Inferior parietal cortex (tissue), 1 donor: ENCODE measurements around the gene RADIL.

Experiments used
- DNase-seq: peaks from one replicate; pipeline ENCODE4 v3.0.0-alpha.2; 2016; ENCODE audit errors: extremely low spot score

The RADIL gene

DNA sequence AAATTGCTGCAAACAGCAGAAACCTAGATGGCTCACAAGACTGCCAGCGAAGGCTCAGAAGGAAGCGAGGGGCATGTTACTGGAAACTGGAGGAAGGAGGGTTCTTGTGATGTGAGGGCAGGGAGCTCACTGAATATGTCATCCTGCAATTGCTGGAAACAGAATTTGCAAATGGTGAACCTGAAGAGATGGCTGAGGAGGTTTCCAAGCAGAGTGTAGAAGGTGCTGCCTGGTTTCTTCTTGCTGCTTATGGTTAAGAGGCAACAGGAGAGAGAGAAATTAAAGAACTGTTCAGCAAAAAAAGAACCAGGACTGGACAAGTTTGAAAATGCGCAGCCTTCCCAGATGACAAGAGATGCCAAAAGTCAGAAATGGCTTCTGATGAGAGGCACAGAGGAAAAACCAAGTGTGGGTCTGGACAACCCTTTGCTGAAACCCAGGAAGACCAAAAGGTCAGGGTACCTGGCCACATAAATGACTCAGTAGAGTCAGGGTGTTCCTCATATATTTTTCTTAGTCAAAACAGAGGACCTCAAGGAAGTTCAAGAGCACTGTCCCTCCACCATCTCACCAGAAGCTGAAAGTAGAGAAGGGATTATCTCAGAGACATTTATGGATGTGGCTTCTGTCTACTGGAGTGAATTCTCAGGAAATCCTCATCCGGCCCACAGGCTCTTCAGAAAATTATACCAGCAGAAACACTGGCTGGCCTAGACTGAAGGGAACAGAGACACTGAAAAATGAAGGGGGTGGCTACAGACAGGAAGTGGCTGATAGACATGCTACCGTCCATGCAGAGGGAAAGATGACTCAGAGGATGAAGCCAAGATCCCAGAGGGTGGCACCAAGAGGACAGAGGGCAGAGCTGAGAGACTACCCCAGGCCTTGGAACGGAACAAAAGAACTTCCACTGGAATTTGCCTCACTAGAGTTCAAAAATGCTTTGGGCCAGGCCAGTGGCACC, 31.8 kb downstream of the RADIL start:
- no peak for DNase-seq

DNA sequence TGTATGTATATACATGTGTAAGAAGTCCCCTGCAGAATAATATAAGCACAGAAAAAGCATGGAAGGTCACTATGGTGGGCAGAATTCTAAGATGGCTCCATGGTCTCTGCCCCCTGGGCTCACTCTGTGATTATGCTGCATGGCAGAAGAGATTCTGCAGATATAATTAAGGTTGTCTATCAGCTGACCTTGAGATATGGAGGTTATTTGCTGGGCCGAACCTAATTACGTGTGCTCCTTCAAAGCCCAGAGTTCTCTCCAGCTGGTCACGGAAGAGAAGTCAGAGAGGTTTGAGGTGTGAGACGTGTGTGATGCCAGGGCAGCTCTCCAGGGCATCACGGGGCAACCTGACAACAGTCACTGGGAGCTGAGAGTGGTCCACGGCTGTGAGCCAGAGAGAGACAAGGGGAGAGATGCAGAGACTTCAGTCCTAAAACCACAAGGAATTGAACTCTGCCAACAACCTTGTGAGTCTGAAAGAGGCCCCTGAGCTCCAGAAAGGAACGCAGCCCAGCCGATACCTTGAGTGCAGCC, 33.2 kb downstream of the RADIL start:
- no peak for DNase-seq

DNA sequence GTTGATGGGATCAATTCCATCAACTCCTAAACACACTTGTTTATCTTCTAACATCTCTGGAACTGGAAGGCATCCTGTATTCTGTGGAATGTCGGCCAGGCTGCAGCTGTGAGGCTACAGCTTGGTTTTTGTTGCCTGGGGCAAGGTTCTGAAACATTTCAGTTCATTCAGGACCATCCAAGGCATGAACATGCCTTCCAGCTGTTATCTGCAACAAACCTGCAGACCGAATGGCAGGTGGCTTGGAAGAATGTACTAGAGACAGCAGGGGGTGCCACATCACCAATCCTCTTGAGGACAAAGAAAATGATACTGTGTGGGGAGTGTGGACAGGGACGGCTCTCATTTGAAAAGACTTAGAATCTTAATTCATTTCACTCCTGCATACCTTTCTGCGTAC, 34.1 kb downstream of the RADIL start:
- DNase-seq, result peak; percentile 64

DNA sequence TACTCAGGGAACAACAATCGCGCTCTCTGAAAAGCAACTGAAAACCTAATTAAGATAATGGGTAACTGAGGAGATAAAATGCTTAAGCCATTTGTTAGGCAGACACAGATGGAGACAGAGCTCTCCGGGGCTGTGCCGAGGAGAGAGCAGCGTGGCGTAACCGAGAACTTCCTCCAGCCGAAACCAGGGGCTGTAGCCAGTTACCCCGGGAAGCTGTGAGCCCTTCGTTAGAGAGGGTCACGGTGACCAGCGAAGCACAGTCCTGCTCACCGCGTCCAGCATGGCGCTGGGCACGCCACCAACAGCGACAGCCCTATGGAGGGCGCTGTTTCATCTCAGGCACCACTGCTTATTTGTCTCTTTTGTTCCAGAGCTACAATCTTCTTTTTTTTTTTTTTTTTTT, 37.8 kb downstream of the RADIL start:
- peak; percentile 53 for DNase-seq

DNA sequence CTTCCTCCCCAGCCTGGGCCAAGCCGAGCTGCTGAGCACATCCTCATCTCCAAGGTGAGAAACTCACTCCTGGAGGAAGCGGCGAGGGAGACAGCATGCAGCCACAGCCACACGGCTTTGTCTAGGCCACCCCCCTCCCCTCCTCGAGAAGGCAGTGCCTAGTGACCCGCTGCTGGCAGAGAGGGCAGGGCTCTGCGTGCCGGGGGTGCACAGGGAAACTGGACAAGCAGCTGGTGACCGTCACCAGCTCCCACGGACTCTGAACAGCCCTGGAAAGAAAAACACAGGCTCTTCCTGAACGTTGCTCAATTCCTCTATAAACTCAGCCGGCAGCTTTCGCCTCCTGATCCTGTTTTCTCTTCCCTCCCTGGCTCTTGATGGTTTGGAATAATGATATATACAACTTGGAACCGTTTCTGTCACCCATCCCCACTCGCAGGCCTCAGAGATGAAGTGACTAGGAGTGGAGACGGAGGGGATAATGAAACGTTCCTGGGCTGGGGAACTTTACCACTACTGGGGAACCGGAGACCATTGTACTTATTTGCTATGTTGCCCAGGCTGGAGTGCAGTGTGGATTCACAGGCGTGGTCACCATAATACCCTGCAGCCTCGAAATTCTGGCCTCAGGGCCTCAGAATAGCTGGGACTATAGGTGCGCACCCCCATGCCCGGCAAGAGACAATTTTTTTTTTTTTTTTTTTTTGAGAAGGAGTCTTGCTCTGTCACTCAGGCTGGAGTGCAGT, 41.0 kb downstream of the RADIL start:
- DNase-seq, result no peak

DNA sequence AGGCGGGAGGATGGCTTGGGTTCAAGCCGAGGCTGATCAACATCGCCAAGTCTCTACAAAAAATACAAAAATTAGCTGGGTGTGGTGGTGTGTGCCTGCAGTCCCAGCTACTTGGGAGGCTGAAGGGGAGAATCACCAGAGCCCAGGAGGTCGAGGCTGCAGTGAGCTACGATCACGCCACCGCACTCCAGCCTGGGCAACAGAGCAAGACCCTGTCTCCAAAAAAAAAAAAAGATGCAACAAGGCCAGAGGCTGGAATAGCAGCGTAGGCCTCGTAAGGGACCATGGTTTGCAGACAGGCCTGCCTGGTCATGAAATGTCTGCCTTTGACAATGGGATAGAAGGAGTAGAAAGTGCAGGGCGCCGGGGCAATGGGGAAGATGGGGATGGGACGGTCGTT, 41.7 kb downstream of the RADIL start:
- DNase-seq, result no peak

DNA sequence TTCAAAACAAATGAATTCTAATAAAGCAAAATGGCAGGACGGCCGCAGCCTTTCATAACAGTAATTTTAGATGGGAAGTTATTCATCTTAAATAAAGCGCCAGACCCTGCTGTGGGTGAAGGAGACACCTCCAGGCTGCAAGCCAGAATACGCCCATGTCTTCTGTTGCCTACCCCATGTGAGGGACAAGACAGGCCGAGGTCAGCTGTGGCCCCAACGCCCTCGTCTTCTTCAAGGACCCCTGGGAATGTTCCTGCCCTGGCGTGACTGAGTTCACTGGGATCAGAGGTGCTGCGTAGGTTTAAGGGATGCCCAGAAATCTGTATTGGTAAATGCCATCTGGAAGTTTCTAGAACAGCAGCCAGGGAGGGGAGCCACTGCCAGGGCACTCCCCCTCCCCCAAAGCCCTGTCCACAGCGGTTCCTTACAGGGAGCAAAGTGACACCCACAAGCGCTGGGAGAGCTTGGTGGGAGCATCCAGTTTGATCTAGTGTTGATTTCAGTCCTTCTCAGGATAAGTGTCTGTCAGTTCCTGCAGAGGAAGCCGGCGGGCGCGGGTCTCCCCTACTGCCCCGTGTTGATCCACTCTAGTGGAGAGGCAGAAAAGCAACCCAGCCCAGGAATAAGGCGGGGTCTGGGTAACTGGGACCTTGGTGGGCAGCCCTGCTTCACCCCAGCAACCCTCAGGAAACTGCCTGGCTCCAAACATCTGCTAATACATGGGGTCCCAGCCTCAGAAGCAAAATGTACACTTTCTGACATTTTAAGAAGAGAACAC, 42.3 kb downstream of the RADIL start:
- DNase-seq, result no peak

DNA sequence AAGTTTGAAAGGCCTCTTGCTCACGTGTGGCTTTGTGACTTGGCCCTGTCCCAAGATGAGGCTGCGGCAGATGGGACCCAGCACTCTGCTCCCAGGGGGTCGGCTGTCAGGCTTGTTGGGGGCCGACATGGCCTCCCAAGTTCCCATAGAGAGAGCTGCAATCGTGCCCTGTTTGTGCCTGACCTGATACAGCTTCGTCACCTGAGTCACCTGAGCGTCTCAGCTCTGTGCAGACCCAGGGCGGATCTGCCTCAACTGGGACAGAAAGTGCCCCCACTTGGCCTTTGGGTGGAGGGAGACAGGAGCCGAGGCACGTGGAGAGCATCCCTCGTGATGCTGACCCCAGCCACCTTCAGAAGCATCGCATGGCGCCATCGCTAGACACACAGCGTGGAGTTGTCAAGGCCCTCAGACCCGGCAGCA, 43.4 kb downstream of the RADIL start:
- no peak for DNase-seq

DNA sequence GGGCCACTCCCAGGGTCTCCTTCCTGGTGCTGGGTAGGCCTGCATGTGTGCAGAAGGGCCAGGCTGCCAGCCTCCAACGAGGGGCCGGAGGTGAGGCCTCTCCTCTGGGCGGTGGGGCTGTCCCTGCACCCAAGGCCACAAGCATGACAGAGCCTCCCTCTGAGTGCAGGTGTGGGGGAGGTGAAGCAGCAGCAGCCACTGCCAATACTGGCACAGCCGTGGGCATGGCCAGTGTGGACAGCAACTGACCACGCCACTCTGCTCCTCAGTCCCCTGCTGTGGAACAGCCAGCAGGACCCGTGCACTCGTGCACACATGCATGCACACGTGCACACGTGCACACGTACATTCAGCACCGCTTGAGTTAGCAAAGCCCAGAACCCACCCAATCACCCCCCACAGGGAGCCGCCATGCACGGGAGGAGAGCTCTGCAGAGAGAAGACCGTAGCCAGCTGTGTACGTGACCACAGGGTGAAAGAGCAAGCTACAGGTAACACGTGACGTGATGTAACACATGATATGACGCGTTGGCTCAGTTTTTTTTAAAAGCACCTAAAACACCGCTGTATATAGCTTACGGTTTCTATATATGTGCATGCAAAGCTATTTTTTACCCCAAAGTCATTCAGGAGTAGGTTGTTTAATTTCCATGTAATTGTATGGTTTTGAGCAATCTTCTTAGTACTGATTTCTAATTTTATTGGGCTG, 44.7 kb downstream of the RADIL start:
- DNase-seq, result no peak

DNA sequence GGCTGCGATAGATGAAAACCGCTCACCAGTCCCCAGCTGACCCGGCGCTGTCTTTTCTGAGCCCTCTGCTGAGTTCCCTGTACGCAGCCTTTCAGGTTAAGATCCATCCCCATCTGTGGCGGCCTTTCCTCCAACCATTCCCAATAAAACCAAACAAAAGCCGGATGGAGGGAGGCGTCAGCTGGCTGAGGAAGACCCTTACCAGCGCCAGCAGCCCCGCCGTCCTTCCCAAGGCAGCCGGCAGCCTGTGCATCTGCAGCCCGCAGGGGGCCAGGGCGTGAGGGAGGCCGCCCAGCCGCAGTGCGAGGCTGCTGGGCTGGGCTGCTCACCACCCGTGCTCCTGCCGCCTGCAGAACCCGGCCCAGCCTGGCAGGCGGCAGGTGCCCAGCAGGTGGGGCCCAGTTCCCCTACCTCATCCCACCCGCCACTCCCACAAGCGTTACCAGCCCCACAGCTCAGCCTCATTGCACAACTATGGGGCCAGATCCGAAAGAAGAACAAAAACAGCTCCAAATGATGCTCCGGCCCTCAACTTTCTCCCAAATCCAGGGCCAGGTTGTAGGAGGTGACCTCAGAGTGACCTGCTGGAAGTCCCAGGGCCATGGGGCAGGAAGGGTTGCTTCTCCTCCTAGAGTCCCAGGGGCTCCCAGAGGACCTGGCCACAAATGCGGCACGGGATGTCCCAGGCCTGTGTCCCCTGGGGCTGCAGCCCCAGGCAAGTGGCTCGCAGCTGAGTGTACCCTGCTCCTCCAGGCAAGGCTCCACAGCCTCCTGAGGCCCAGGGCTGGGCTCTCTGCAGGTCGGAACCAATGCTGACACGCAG, 45.5 kb downstream of the RADIL start:
- DNase-seq, result no peak

DNA sequence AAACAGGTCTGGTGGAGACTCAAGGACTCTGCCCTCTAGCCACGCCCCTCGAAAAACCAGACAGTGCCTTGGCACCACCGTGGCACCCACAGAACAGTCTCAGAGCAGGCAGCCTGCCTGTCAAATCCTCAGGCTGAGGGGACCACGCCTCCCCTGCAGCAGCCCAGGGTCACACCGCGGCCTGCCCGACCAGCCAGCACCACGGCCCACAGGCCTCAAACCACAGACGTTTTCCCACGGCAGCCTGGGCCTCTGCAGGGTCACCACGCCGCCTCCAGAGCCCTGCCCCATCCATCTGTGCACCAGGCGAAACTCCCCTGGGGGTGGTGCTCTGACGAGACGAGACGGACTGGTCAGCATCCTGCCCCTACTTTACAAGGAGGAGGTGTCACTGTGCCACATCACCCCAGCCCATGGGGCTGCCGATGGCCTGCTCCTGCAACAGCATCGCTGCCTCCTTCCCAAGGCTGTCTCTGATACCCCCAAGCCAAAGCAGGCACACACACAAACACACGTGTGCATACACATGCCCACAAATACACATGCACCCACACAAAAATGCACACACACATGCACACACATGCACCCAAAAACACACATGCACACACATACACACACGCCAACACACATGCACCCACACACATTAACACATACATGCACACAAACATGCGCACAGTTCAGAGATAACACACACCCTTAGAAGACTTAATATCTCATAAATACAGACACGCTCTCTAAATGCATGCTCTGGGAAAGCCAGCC, 46.3 kb downstream of the RADIL start:
- DNase-seq, result no peak

DNA sequence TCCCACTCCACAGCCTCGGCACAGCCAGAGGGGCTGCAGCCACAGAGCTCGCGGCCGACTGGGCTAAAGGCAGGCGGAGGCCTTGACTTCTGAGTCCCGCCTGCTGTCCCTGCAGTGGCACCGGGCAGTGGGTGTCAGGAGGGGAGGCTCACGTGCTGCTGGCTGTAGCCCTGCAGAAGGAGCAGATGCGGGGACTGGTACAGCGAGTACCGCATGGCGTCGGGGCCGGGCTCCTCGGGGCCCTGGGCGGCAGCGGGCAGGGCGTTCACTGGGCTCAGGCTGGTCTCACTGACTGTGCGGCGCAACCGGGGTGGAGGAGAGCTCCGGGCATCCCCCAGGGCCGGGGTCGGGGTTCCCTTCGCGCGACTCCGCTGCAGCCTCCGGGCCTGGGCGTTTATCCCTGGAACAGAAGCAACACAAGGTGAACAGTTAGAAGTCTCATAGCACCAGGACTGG, 47.3 kb downstream of the RADIL start:
- no peak for DNase-seq

DNA sequence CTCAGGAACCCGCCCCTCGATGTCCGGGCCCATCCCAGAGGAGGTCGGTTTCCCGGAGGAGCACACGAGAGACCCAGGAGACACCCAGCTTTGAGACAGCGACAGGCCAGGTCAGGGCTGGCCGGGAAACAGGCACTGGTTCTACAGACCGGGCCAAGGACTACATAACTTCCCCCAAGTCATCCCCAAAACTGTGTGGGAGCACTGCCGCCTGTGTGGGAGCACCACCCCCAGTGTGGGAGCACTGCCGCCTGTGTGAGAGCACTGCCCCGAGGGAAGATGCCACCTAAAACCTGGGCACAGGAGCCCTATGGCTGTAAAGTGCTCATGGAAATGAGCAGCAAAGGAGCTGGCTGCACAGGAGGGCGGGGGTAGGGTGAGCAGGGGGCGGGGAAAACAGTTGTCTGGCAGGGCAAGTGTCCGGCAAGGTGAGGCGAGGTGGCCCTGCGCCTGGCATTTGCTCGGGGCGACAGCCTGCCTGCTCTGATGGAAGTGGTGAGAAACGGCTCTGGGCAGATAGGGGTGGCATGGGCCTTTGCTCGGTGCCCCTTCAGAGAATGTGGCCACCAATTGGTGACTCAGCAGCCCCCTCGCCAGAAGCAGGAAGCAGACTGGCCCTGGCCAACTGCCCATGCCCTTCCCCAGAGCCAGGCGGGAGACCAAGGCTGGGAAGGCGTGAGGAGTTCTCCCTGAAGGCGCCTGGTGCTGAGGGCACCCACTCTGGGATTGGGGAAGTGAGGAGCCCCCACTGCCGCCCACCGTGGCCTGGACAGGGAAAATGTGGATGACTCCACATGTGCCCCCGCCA, 47.9 kb downstream of the RADIL start:
- DNase-seq, result no peak

DNA sequence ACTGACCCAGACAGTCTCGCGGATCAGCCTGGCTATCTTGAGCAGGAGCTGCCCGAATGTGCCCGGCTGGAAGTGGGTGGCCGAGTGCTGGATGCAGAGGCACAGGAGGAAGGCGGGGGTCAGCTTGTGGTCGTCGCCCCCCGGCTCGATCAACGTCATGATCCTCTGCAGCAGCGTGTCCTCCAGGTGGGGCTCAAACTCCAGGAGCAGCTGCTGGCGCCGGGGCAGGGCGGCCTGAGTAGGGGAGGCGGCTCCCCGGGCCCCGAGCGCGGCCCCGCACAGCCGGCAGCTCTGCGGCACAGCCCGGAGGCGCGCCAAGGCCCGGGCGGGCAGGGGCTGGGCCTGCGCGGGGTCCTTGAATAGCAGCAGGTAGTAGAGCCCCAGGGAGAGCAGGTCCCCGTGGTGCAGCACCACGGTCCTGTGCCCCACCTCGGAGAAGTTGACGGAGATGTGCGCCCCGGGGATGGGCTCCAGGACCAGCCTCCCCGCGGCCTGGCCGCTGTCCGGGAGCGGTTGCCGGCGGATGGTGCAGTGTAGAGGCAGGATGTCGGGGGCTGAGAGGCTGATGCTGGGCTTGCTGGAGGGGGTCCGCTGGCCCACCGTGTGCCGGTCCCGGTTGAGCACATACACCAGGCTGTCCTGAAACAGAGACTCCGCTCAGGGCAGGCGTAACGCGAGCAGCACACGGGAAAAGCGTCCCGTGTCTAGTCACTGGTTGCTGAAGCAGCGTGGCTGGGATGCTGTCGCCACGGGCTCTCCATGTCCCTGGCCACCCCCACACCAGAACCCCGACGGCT, 48.7 kb downstream of the RADIL start:
- DNase-seq, result no peak

DNA sequence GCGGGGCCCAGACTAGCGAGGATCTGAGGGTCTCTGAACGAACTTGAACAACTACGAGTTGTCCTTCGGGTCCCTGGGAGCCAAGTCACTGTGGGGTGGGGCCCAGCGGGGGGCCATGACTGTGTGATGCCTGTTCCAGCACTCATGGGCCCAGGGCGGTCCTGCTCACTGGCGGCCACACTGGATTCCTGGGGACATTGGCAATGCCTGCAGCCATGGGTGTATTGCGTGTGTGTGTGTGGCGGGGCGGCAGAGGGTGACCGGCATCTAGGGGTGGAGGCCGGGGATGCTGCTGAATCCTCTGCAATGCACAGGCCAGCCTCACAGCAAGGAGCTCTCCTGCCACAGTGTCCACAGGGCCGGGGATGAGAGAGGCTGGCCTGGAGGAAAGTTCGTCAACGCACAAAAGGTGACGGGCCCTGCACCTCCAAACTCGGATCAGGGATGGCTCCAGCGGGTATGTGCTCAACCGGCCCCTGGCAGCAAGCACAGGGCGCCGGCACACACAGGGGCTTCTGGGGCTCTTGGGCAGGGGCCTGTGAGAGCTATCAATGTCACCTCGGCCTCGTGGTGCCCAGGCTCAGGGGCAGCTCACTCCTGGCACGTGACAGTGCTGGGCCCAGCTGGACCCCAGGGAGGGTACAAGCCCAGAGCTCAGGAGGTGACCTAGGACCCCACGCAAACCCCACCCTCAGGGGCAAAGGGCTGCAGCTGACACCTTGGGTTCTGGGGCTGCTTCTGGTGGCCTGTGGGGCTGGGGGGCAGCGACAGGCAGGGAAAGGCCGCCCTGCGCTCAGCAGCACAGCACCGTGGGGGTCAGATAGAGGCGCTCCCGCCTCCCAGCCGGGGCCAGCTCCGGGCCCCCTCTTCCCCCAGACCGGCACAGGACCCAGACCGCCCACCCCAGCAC, 49.6 kb downstream of the RADIL start:
- DNase-seq, result no peak

DNA sequence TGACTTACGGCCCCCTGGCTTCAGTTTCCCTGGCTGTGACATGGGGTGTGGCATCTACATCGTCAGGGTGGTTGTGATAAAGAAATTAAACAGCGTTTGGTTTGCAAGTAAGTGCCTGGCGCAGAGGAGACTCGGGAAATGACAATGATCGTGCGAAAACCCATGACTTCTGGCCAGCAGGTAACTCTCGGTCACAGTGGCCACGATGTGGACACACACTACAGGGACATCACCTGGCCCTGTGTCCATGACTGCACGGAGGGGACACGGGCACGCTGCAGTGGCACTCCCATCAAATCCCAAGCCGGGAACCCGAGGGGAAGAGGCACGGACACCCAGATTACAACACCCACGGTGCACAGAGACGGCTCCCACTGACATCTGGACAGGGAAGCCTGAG, 50.3 kb downstream of the RADIL start:
- DNase-seq, result no peak

DNA sequence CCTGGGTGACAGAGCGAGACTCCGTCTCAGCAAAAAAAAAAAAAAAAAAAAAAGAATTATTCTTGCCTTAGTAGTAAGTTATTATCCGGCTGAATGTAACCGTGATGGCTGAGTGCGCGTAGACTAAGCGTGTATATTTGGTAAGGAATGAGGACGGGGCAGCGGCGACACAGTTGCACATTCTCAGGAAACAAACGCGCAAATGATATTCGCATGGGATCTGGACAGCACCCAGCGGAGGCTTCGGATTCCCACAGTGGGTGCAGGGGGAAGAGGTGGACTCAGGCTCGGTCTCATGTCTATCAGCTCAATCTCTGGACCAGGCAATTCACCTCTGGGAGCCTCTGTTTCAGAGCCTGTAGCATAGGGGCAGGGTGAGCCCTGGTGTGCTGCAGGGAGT, 50.8 kb downstream of the RADIL start:
- no peak for DNase-seq
